IPS DF 4.7 (cell line): ENCODE measurements around the gene SLC1A7.

ENCODE experiments used
- DNase-seq: peaks from one replicate; pipeline ENCODE4 v3.0.0-alpha.2; 2013; ENCODE audit warnings: low spot score; ENCODE audit errors: extremely low read depth

The SLC1A7 gene

DNA sequence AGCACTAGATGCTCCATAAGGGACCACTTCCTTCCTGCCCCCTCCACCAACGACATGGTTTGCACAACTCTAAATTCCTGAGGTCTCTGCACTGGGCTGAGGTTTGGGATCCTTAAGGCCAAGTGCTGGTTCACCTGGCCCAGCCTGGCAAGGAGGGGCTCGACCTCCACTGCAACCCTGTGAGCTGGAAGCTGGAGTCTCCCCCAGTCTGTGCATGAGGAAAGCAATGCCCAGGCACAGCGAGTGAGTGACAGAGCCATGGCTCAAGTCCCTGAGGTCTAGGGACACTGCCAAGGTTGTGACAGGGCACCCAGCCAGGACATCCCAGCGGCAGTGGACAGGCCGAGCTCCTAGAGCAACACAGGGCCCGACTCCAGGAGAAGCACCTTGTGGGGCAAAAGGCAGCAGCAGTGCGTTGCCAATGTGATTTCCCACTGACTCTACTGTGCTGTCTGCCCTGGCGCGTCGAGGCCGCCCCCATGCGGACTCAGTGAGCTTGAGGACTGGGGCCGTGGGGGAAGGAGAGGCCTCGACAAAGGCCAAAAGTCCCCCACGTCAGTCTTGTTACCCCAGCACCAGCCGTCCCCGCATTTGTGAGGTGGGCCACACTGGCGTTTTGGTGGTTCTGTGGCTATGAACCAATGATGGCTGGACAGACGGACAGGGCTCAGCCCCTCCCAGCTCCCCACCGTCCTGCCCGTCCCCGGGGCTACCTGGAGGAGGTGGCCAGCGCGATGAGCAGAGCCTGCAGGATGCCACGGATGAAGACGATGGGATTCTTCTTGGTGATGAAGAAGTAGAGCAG, 50.4 kb downstream of the SLC1A7 start:
- no peak for DNase-seq

DNA sequence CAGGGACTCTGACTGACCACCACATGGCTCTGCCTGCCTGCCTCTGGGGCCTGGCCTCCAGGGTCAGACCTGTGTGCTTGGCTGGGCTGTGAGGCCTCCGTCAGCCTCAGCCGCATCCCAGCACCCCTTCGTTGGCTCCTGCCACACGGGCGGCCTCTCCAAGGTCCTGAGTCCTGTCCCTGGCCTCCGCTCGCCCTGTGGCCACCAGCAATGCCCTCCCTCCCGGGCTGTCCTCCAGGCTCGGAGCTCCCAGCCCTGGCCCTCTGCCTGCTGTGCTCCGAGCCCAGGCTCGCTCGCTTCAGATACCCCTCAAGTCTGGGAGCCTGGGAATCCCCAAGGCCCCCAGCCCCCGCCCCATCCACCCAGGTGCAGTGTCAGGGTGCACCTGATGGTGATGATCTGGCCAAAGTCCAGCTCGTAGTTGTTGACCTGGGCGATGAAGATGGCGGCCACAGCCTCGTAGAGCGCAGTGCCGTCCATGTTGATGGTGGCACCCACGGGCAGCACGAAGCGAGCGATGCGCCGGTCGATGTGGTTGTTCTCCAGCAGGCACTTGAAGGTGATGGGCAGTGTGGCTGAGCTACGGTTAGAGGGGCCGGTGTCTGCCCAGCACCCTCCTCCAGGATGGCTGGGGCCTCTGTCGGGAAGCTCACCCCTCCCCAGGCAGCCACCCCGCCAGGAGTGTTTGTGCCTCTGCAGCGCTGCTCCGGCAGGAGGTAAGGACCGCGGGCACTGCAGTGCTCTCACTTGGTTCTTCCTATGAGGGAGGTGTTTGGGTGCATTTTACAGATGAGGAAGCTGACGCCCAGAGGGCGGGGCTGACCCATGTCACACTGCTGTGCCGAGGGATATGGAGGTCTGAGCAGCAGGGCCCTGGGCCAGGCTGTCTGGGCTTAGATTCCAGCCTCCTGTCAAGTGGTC, 52.0 kb downstream of the SLC1A7 start:
- no peak for DNase-seq

DNA sequence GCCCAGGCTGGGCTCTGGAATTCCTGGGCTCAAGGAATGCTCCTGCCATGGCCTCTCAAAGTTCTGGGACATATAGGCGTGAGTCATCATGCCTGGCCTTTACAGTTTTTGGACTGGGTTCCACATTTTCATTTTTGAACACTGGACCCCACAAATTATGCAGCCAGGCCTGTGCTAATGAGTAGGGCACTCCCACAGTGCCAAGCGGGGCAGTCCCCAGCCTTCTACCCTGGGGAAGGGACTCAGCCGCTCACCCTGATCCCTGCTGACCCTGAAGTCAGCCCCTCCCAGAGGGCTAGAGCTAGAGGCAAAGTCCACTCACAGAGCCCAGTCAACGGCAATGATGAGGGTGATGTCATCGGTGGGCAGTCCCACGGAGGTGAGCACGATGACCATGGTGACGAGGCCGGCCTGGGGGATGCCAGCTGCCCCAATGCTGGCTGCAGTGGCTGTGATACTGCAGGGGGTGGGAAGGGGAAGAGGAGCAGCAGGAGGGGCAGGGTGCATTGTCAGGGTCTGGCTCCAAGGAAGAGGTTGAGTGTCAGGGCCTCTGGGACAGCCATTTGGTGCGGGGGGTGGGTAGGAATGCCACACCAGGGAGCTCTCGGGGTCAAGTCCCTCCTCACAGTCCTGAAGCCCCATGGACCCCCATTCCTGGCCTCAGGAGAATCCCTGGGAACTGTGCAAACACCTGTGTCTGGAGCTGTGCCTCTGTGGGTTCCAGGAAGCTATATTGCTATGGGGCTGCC, 52.8 kb downstream of the SLC1A7 start:
- DNase-seq: no peak

DNA sequence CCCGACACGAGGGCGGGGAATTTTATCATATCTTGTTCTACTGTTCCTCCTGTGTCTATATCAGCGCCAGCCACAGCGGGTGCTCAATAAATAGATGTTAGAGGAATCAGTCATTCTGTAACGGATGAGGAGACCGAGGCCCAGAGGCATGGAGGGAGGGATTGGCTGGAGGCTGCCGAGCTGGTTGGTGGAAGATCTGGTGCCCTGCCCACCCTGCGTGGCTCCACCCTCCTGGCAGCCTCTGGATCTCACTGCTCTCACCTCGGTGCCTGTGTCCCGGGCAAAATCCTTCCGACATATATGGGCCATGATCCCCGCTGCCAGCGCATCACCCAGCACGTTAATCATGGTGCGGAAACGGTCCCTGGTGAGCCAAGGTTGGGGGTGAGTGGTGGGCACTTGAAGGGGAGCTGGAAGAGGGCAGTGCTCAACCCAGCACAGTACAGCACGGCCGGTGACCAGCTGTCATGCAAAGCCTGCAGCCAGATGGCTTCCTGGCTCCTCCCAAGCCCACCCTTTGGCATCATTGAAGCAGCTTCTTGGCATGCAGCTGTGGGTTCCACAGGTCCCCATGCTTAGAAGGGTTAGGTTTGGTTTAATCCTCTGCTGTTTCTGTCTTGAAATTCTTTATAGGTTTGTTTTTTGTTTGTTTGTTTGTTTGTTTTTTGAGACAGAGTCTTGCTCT, 53.7 kb downstream of the SLC1A7 start:
- no peak for DNase-seq

DNA sequence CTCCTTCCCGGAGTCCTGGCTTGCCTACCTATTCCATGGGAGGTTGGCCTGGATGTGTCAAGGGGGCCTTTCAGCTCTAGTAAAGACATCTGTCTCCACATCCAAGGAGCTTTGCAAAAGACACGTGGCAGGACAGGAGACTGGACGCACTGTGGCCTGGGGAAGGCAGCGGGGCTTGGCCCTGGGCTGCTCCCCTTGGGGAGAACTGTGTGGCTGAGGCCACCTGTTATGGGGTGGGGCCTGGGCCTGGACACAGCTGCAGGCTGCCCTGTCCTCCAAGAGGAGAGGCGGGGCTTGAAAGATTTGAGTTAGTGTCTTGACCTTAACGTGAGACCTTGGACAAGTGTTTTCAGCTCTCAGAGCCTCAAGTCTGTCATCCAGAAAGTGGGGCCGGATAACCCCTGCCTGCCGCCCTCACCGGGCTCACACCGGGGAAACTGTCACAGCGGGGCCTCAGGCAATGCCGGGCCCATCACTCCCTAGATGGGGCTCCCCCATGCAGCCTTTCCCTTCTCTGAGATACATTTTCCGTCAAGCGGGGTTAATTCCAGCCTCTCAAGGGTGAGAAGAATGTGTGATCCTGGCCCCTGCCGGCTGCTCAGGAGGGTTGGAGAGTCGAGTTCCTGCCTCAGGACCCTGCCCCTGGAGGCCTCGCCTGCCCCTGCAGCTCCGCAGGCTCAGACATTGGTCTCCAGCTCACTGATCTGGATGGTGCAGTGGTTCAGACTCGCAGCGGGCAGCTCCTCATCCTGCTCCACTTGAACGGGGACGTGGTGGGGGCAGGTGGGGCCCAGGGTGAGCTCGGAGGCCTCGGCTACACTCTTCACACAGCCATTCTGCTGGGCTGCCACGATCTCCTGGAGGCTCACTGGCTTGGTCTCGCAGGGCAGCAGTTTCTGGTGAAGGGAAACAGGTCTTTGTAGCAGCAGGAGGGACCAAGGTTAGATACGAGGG, 54.8 kb downstream of the SLC1A7 start:
- no peak for DNase-seq

DNA sequence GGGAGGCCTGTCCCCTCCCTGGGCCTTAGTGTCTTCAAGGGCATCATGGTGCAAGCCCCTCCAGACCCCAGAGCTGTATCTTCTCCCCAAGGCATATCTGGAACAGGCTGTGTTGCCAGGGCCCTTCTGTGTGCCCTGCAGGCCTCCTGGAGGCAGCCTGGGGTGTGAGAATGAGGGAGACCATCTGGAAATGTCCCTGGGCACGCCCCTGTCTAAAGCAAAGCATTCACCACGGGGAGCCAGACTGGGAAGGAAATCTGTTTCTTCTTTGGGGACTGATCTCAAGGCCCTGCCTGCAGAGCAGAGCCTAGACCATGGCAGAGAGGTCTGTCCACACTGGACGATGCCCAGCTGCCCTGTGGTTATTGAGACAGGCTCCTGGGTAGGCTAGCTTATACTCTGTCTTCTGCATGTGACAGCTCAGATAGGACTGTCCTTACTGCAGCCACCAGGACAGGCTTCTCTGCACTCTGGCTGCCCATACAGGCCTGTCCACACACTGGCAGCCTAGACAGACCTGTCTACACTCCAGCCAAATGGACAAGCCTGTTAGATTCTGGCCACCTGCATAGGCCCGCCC, 55.9 kb downstream of the SLC1A7 start:
- no peak for DNase-seq

DNA sequence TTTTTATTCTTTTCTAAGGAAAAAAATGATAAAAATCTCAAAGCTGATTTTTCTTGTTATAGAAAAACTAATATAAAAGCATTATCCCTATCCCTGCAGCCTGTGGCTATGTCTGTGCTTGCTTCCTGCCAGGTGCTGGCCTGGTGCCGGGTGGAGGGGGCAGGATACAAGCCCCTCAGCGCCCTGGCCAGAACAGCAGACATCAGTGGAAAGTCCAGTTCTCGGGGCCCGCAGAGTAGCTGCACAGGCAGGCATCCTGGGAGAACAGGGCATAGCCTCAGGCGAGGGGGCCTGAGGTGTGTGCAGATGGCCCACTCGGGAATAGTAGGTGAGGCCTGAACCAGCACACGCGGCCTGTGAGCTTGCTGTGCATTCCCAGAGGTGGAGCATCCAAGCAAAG, 57.0 kb downstream of the SLC1A7 start:
- DNase-seq: no peak

DNA sequence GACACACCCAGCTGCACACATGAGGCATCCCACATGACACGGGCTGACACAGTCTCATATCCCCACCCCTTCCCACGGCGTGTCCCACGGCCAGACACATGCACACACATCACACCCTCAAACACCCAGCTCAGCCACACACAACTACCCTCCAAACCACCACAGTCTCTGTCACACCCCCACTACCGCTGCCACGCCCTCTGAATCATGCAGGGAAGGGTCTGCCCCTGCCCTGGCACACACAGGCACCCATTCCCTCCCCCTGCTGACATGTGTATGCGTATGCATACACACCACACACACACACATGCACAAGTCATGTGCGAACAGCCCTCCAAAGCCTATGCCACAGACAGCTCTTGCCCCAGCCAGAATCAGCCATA, 57.9 kb downstream of the SLC1A7 start:
- no peak for DNase-seq

DNA sequence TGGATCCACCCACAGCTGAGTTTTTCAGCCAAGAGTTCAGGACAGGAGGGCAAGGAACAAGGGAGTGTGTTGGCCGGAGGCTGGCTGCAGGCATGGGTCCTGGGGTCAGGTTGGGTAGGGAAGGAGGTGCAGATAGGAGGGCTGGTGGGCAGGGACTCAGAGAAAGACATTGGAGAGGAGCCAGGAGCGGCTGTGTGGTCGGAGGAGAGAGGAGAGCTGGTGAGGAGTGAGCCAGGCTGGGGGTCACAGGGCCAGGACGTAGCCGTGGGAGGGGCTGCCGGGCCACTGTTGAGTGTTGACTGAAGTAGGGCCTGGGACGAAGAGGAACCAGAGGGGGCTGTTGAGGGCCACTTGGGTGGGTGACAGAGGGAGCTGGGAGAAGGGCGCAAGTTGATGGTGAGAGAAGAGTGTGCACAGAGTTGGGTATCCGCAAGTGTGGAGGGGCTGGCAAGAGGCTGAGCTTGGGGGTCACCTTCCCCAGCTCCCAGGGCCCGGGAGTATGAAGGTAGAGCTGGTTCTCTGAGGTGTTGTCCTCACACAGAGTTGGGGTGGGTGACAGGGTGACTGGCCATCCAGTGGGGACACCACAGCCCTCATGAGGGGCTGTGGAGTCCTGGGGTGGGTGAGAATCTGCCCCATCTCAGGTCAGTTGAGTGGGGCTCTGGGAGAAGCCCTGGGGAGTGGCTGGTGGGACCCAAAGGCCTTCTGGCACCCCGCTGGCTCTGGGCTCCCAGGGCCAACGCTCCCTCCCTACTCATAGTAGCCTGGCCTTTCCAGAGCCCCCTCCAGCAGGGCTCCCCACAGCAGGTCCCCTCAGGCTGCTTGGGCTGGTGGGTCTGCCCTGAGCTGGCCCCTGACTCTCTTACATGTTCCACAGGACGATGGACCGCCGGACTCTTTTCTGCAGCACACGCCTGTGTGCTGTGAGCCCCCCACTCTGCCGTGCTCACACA, 58.5 kb downstream of the SLC1A7 start:
- no peak for DNase-seq

DNA sequence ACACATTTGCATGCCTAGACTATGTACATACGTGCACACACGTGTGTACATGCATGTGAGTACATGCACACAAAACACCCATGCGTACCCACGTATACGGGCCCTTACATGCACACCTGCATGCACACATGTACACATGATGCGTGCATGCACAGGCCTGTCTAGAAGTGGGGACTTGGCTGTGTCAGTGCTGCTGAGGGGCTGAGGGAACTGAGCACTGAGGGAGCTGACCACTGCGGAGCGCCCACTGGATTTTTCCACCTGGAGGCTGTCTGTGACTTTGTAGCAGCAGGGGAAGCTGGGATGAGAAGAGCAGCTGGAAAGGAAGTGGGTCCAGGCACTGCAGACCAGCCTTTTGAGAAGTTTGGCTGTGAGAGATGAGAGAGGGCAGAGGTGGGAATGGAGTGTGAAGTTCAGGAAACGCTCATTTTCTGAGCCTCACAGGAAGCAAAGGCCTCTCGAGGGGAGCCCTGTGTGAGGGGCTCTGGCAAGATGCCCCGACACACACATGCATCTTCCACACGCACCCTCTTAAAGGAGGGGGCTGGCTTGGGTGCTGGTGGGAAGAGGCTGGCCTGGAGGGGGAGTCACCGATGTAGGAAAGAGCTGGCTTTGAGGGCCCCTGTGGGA, 59.5 kb downstream of the SLC1A7 start:
- DNase-seq: no peak

DNA sequence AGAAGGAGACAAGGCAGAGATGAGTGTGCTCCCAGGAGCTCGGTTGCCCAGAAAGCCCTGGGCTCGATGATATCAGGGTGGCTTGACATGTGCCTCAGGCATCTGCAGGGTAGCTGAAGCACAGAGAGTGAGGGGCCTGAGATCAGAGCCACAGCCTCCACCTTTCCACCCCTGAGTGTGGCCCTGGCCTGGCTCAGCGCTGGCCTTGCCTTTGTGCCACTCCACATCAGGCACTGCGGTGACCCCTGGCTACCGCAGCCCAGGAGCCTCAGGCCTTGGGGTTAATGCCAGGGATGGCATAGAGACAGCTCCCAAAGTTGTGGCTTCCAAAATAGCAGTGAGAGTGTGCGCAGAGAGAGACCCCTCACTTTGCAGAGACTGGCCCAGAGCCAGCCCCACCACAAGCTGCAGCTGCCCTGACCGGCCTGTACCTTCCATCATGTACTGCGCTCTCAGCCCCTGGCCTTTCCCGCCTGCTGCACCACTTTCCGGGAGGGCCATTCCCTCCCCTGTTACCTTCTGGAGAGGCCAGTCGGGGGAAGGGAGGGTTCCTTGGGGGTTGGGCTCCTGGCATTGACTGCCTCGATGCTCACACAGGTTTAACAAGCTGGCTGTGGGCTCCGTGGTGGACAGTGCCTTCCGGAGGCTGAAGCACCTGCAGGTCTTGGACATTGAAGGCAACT, 60.9 kb downstream of the SLC1A7 start:
- DNase-seq: no peak

DNA sequence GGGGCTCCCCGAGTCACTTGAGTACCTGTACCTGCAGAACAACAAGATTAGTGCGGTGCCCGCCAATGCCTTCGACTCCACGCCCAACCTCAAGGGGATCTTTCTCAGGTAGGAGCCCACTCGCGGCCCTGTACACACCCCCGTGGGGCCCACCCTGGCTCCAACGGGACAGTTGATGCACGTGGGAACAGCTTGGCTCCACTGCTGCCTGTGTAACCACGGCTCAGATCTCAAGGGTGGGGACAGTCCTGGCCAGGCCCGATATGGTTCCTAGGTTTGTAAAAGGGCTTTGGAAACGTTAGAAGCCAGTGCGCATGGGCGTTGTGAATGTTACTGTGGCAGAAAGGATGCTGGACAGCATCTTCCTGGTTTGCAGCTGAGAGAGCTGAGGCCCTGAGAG, 61.7 kb downstream of the SLC1A7 start:
- DNase-seq: no peak

DNA sequence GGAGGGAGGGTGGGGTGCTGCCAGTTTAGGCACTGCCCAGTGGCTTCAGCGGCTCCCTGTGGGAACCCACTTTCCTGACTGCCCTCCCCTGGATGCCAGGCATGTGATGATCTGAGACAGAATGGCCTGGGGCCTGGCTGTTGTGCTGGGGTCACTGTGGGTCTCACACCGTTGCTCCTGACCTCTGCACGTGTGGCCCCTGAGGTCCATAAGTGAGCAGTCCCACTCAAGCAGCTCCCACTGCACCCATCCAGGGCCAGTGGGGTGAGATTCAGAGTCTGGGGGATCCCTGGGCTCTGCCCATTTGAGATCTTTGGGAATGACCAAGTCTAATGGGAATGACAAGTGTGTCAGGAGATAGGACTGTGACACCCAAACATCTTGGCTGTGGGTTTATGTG, 62.4 kb downstream of the SLC1A7 start:
- no peak for DNase-seq

DNA sequence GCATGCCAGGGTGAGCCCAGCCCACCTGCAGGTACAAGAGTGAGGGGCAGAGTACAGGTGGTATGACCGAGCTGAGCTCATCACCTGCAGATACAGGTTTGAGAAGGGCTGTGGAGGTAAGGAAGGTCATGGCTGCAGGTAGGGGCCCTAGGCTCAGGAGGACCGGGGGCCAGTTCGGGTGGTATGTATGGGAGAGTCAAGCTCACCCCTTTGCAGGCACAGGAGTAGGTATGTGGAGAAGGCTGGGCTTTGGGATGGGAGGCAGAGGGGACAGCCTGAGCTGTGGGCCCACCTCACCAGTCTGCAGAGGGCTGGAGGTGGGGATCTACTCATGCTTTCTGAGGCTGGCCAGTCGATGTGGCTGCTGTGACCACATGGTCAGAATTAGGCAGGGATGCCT, 63.2 kb downstream of the SLC1A7 start:
- no peak for DNase-seq

DNA sequence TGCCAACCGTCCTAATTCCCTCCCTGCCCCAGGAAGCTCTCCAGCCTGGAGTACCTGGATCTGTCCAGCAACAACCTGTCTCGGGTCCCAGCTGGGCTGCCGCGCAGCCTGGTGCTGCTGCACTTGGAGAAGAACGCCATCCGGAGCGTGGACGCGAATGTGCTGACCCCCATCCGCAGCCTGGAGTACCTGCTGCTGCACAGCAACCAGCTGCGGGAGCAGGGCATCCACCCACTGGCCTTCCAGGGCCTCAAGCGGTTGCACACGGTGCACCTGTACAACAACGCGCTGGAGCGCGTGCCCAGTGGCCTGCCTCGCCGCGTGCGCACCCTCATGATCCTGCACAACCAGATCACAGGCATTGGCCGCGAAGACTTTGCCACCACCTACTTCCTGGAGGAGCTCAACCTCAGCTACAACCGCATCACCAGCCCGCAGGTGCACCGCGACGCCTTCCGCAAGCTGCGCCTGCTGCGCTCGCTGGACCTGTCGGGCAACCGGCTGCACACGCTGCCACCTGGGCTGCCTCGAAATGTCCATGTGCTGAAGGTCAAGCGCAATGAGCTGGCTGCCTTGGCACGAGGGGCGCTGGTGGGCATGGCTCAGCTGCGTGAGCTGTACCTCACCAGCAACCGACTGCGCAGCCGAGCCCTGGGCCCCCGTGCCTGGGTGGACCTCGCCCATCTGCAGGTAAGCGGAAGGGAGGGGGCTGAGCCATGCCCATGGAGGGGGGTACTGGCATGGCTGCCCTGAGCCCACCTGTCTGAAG, 63.9 kb downstream of the SLC1A7 start:
- no peak for DNase-seq

DNA sequence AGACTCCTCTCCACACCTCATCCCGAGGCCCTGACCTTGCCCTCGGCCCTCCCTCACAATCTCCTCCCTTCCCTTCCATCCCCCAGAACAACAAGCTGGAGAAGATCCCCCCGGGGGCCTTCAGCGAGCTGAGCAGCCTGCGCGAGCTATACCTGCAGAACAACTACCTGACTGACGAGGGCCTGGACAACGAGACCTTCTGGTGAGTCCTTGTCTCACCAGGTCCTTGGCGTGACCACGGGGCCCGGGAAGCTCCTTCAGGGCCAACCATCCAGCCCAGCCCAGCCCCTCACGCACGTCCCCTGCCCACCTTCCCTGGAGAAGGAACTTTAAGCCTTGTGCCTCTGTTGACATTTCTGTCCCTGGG, 64.9 kb downstream of the SLC1A7 start:
- no peak for DNase-seq
